SK-N-SH (cell line): Measurements from ENCODE around the gene FAM222A. TPM values are rescaled to one million over a fixed set of nuclear protein-coding genes. Genes with fewer than 3 reads are reported as not detected.

Experiments used
- CTCF ChIA-PET: fragments of 300-600, 350-600 bp; formaldehyde crosslinking; extraction: SDS; loops from one replicate; lab custom pipeline; 2021; lab: Yijun Ruan, JAX
- POLR2A ChIA-PET: fragments of 350-600 bp; sonication (Branson Sonifier 250); formaldehyde crosslinking; extraction: SDS; loops from one replicate; lab custom pipeline; 2020; ENCODE audit warnings: antibody characterized with exemption, inconsistent platforms; lab: Yijun Ruan, JAX
- DNase-seq: peaks from one replicate; pipeline ENCODE4 v3.0.0; 2012
- H2AFZ ChIP-seq: fragments of 200-600 bp; sonication (generic); 2 replicates; pipeline ENCODE4 v1.8.1; 2016; ENCODE audit warnings: antibody characterized with exemption, mild to moderate bottlenecking, low read depth
- H3F3A ChIP-seq: fragments of 200-600 bp; sonication (generic); replicated peaks from 2 replicates; pipeline ENCODE3; 2016; ENCODE audit warnings: antibody characterized with exemption, mild to moderate bottlenecking; ENCODE audit not compliant: insufficient read depth
- H3K27ac ChIP-seq, 2 experiments: fragments of 200-500 bp in 1 of 2; fragments of 200-600 bp in 1 of 2; sonication (Bioruptor generic) in 1 of 2; sonication (generic), shearing (Covaris generic) in 1 of 2; 2 replicates each; pipeline versions ENCODE4 v1.5.1 to v1.6.1; 2014 to 2016; ENCODE audit warnings: low read depth in 2 of 2, inconsistent platforms in 1 of 2, low read length in 1 of 2, mild to moderate bottlenecking in 1 of 2, mixed read lengths in 1 of 2
- H3K27me3 ChIP-seq: fragments of 200-600 bp; sonication (generic), shearing (Covaris generic); 2 replicates; pipeline ENCODE4 v1.6.1; 2016; ENCODE audit warnings: mixed run types; ENCODE audit not compliant: insufficient read depth
- H3K36me3 ChIP-seq, 2 experiments: fragments of 200-500 bp in 1 of 2; fragments of 200-600 bp in 1 of 2; sonication (Bioruptor generic) in 1 of 2; sonication (generic) in 1 of 2; replicated peaks in 1 of 2; 2 replicates each; pipeline versions ENCODE3 to v1.5.1; 2014 to 2016; ENCODE audit warnings: low read length in 1 of 2, mild to moderate bottlenecking in 1 of 2; ENCODE audit not compliant: insufficient read depth in 2 of 2, control insufficient read depth in 1 of 2
- H3K4me1 ChIP-seq, 2 experiments: fragments of 200-500 bp in 1 of 2; fragments of 200-600 bp in 1 of 2; sonication (Bioruptor generic) in 1 of 2; sonication (generic), shearing (Covaris generic) in 1 of 2; 2 replicates each; pipeline versions ENCODE4 v1.5.1 to v1.6.1; 2014 to 2016; ENCODE audit warnings: low read depth in 1 of 2, low read length in 1 of 2, mixed run types in 1 of 2; ENCODE audit not compliant: insufficient read depth in 2 of 2, control insufficient read depth in 1 of 2
- H3K4me2 ChIP-seq: fragments of 200-600 bp; sonication (generic), shearing (Covaris generic); 2 replicates; pipeline ENCODE4 v1.6.1; 2017; ENCODE audit warnings: mixed run types
- H3K4me3 ChIP-seq, 2 experiments: fragments of 200-500 bp in 1 of 2; fragments of 200-600 bp in 1 of 2; sonication (Bioruptor generic) in 1 of 2; sonication (generic), shearing (Covaris generic) in 1 of 2; 2 replicates each; pipeline versions ENCODE4 v1.5.1 to v1.8.1; 2014 to 2016; ENCODE audit warnings: low read depth in 2 of 2, inconsistent platforms in 1 of 2, low read length in 1 of 2, mild to moderate bottlenecking in 1 of 2, mixed read lengths in 1 of 2, moderate library complexity in 1 of 2
- H3K79me2 ChIP-seq: fragments of 200-600 bp; sonication (generic); 2 replicates; pipeline ENCODE4 v1.8.1; 2017; ENCODE audit warnings: mild to moderate bottlenecking; ENCODE audit not compliant: insufficient read depth
- H3K9ac ChIP-seq: fragments of 200-600 bp; sonication (generic); 2 replicates; pipeline ENCODE4 v1.6.1; 2017; ENCODE audit warnings: mixed run types
- H3K9me2 ChIP-seq: fragments of 200-600 bp; sonication (generic); 2 replicates; pipeline ENCODE4 v1.6.1; 2017; ENCODE audit warnings: mixed run types
- H3K9me3 ChIP-seq: fragments of 200-600 bp; sonication (generic); 2 replicates; pipeline ENCODE4 v1.6.1; 2017; ENCODE audit warnings: mixed run types, mild to moderate bottlenecking, moderate library complexity
- H4K20me1 ChIP-seq: fragments of 200-600 bp; sonication (generic); 2 replicates; pipeline ENCODE4 v1.6.1; 2017; ENCODE audit warnings: mild to moderate bottlenecking, mixed run types; ENCODE audit not compliant: insufficient read depth
- EP300 ChIP-seq, 2 experiments: IDR thresholded peaks; 2 replicates each; pipeline versions ENCODE4 v1.4.0 to v1.6.1; 2012; ENCODE audit warnings: borderline replicate concordance in 1 of 2, low read depth in 1 of 2, low read length in 1 of 2
- EZH2phosphoT487 ChIP-seq: fragments of 200-600 bp; sonication (generic); IDR thresholded peaks from 2 replicates; pipeline ENCODE4 v1.6.1; 2017; ENCODE audit warnings: low read depth, mixed run types, mild to moderate bottlenecking, antibody characterized with exemption, moderate library complexity, borderline replicate concordance
- FOSL2 ChIP-seq: IDR thresholded peaks from 2 replicates; pipeline ENCODE4 v1.4.0; 2012; ENCODE audit warnings: low read depth, mild to moderate bottlenecking, moderate library complexity, borderline replicate concordance
- FOXJ3 ChIP-seq: sonication (generic); formaldehyde crosslinking; IDR thresholded peaks from 2 replicates; pipeline ENCODE4 v1.5.1; 2020; ENCODE audit warnings: mild to moderate bottlenecking, missing genetic modification reagents
- FOXM1 ChIP-seq: IDR thresholded peaks from 2 replicates; pipeline ENCODE4 v1.4.0; 2012; ENCODE audit warnings: low read depth, mild to moderate bottlenecking
- GATA2 ChIP-seq: sonication (generic); formaldehyde crosslinking; IDR thresholded peaks from 2 replicates; pipeline ENCODE4 v1.5.0; 2020; ENCODE audit warnings: mild to moderate bottlenecking, missing genetic modification reagents
- JUND ChIP-seq: IDR thresholded peaks from 2 replicates; pipeline ENCODE4 v1.4.0; 2012
- MEF2A ChIP-seq: IDR thresholded peaks from 2 replicates; pipeline ENCODE4 v1.4.0; 2012; ENCODE audit warnings: low read depth, borderline replicate concordance
- MXI1 ChIP-seq: IDR thresholded peaks from 2 replicates; pipeline ENCODE4 v1.6.1; 2012; ENCODE audit warnings: mild to moderate bottlenecking, low read depth, low read length, improper control_type of control experiment
- NRF1 ChIP-seq: IDR thresholded peaks from 2 replicates; pipeline ENCODE4 v1.6.1; 2012; ENCODE audit warnings: low read depth, mild to moderate bottlenecking, low read length
- POLR2AphosphoS5 ChIP-seq: IDR thresholded peaks from 2 replicates; pipeline ENCODE4 v1.6.1; 2012; ENCODE audit warnings: low read depth, low read length
- RAD21 ChIP-seq: IDR thresholded peaks from 2 replicates; pipeline ENCODE4 v1.6.1; 2012; ENCODE audit warnings: mild to moderate bottlenecking, low read length
- RCOR1 ChIP-seq: fragments of 150-350 bp; IDR thresholded peaks from 2 replicates; pipeline ENCODE4 v1.6.1; 2017; ENCODE audit warnings: antibody characterized with exemption, low read length
- RXRA ChIP-seq: IDR thresholded peaks from 2 replicates; pipeline ENCODE4 v1.4.0; 2012; ENCODE audit warnings: low read depth, mild to moderate bottlenecking, borderline replicate concordance
- SIN3A ChIP-seq: IDR thresholded peaks from 2 replicates; pipeline ENCODE4 v1.6.1; 2012; ENCODE audit warnings: low read depth, mild to moderate bottlenecking, low read length, moderate library complexity, borderline replicate concordance
- TCF12 ChIP-seq: IDR thresholded peaks from 2 replicates; pipeline ENCODE4 v1.4.0; 2012
- WGBS: methylation state at CpG from one replicate; pipeline ENCODE4 v1.1.6; 2017; ENCODE audit warnings: low lambda C conversion rate; 5-methylcytosine and 5-hydroxymethylcytosine counted together
- polyA plus RNA-seq, 3 experiments: library from polyadenylated mRNA; depleted of rRNA; stranded (reverse); fragments of >200 nt; gene quantifications; 2 replicates each; pipeline ENCODE4 v1.2.3, GENCODE V29; 2012
- TF ChIP-seq, protein P1 (sequence below): IDR thresholded peaks from 2 replicates; pipeline ENCODE4 v1.6.1; 2012; ENCODE audit warnings: mild to moderate bottlenecking, low read depth, low read length, moderate library complexity
- TF ChIP-seq, protein P2 (sequence below): IDR thresholded peaks from 2 replicates; pipeline ENCODE4 v1.4.0; 2012; ENCODE audit warnings: low read depth
- TF ChIP-seq, protein P3 (sequence below): fragments of 200-600 bp; sonication (generic); IDR thresholded peaks from 2 replicates; pipeline ENCODE4 v1.6.1; 2017; ENCODE audit warnings: antibody characterized with exemption, mild to moderate bottlenecking, moderate library complexity

Gene FAM222A
- polyA plus RNA-seq, 1 of the 3 experiments (the other 2 are of a cell fraction), result 1.6 TPM

DNA sequence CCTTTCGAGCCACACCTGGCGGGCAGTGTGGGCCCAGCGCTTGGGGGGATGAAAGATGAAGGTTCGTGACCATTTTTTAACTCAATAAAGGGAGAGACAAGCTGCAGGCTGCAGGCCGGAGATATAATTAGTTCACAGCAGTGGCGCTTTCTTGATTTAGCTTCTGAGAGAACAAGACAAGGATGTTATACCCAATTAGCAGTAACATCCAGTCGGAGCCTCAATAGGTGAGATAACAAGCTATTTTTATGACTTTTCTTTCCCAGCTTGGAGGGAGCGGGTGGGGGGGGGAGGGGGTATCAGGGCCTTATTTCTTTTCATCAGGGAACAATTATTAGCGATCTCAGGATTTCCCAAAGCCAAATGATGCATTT, 9.1 kb downstream of the FAM222A start (continued):
- TF ChIP-seq, protein P1, sequence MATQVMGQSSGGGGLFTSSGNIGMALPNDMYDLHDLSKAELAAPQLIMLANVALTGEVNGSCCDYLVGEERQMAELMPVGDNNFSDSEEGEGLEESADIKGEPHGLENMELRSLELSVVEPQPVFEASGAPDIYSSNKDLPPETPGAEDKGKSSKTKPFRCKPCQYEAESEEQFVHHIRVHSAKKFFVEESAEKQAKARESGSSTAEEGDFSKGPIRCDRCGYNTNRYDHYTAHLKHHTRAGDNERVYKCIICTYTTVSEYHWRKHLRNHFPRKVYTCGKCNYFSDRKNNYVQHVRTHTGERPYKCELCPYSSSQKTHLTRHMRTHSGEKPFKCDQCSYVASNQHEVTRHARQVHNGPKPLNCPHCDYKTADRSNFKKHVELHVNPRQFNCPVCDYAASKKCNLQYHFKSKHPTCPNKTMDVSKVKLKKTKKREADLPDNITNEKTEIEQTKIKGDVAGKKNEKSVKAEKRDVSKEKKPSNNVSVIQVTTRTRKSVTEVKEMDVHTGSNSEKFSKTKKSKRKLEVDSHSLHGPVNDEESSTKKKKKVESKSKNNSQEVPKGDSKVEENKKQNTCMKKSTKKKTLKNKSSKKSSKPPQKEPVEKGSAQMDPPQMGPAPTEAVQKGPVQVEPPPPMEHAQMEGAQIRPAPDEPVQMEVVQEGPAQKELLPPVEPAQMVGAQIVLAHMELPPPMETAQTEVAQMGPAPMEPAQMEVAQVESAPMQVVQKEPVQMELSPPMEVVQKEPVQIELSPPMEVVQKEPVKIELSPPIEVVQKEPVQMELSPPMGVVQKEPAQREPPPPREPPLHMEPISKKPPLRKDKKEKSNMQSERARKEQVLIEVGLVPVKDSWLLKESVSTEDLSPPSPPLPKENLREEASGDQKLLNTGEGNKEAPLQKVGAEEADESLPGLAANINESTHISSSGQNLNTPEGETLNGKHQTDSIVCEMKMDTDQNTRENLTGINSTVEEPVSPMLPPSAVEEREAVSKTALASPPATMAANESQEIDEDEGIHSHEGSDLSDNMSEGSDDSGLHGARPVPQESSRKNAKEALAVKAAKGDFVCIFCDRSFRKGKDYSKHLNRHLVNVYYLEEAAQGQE, result no peak
- TF ChIP-seq, protein P2, sequence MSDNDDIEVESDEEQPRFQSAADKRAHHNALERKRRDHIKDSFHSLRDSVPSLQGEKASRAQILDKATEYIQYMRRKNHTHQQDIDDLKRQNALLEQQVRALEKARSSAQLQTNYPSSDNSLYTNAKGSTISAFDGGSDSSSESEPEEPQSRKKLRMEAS, result no peak
- TF ChIP-seq FOXM1, result no peak
- no peak for TF ChIP-seq FOSL2
- no peak for TF ChIP-seq RXRA
- no peak for TF ChIP-seq TCF12
- no peak for TF ChIP-seq JUND
- TF ChIP-seq, all 33 proteins: peak for 0

DNA sequence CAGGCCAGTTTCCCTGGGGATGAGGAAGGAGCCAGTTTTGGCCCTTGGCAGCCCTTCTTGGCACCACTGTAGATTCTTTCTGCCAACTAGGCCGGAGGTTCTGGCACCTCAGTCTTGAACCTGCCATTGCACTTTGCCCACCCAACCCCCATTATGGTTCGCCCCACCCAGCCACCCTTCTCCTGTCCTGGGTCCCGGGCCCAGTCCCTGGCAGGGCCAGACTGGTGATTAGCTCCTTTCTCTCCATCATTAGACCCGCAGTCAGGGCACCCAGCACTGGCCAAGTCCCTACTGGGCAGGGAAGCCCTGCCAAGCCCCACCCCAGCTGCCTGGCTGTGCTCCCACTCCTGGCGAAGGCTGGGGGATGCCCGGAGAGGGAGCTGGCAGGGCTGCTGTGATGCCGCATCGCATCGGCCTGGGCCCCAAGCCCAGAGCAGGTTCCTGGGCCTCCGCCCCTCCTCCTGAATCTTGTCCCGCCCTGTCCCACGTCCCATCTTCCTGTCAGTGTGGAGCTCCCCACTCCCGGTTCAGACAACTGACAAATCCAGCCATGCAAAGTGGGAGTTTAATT, 9.8 kb downstream of the FAM222A start:
- ChIA-PET CTCF (interaction anchor here (0.9 to 4.0 kb wide), 8 partner anchors 12 to 126 kb away, joined by 3 to 19 read pairs (median 5); no protein-coding TSS in a partner anchor), POLR2A (interaction anchor here (0.7 to 3.0 kb wide), 9 partner anchors 8 to 125 kb away, joined by 3 to 13 read pairs (median 3); no protein-coding TSS in a partner anchor)
- WGBS, result 50% methylated on average over 12 of the region's 13 CpGs

DNA sequence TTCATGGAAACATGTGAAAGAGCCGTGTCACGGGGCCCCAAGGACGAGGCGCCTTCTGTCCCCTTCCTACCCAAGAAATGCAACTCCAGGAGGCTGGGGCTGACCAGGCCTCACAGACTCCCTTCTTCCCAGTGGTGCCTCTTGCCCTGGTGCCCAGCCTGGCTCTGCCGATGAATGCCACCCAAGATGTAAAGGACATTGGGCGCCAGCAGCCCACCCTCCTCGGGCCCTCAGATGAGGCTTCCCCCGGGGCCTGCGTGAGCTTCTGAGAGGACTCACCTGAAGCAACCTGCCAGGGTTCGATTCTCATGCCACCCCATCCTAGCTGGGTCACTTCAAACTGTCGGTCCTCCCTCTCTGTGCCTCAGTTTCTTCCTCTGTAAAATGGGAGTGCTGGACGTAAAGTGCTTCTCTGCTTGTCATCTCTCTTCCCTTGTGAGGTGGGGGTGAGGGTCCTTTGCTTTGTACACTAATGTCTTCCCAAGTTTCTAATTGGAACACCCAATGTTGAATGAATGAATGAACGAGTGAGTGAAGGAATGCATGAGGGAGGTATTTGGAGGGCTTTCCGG, 10.8 kb downstream of the FAM222A start:
- H3K36me3 ChIP-seq, result no peaks in the 10 kb centered on the region
- POLR2A ChIA-PET, result interaction anchor here (1.3 to 3.0 kb wide), 3 partner anchors 11 to 126 kb away, joined by 3 to 13 read pairs (median 9); no protein-coding TSS in a partner anchor
- CTCF ChIA-PET, result interaction anchor here (0.7 to 4.0 kb wide), 4 partner anchors 15 to 133 kb away, joined by 3 to 19 read pairs (median 7); no protein-coding TSS in a partner anchor
- H4K20me1 ChIP-seq, result no peaks in the 10 kb centered on the region
- H3K4me1 ChIP-seq, result peaks cover 0 to 98% of the 10 kb centered on the region in 2 experiments; a peak in 2 of 4 replicates
- H3K27me3 ChIP-seq, result no peaks in the 10 kb centered on the region
- TF ChIP-seq, protein P3, sequence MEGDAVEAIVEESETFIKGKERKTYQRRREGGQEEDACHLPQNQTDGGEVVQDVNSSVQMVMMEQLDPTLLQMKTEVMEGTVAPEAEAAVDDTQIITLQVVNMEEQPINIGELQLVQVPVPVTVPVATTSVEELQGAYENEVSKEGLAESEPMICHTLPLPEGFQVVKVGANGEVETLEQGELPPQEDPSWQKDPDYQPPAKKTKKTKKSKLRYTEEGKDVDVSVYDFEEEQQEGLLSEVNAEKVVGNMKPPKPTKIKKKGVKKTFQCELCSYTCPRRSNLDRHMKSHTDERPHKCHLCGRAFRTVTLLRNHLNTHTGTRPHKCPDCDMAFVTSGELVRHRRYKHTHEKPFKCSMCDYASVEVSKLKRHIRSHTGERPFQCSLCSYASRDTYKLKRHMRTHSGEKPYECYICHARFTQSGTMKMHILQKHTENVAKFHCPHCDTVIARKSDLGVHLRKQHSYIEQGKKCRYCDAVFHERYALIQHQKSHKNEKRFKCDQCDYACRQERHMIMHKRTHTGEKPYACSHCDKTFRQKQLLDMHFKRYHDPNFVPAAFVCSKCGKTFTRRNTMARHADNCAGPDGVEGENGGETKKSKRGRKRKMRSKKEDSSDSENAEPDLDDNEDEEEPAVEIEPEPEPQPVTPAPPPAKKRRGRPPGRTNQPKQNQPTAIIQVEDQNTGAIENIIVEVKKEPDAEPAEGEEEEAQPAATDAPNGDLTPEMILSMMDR, result no peak
- TF ChIP-seq SIN3A (no peak), POLR2AphosphoS5 (no peak), GATA2 (CRISPR knock-in tag) (no peak), NRF1 (no peak), MEF2A (no peak), EZH2phosphoT487 (no peak)
- peak overlapping the region in 1 of 2 experiments; percentile 92; a peak in 2 of 4 replicates for H3K27ac ChIP-seq
- DNase-seq, result no peak
- H3K4me2 ChIP-seq, result no peak overlapping the region
- H2AFZ ChIP-seq, result no peak overlapping the region
- 74% methylated on average over 5 of the region's 14 CpGs for WGBS
- no peak overlapping the region for H3K9ac ChIP-seq
- H3K9me2 ChIP-seq, result no peaks in the 10 kb centered on the region
- H3K79me2 ChIP-seq, result no peaks in the 10 kb centered on the region
- no peaks in the 10 kb centered on the region for H3F3A ChIP-seq
- H3K4me3 ChIP-seq, result no peak overlapping the region
- H3K9me3 ChIP-seq, result no peaks in the 10 kb centered on the region

More for the DNA sequence above, 9.8 kb downstream of the FAM222A start:
- DNase-seq, result peak; percentile 75
- no peaks in the 10 kb centered on the region for H3K79me2 ChIP-seq
- no peak overlapping the region for H3K4me3 ChIP-seq
- no peaks in the 10 kb centered on the region for H3K36me3 ChIP-seq
- H3K4me2 ChIP-seq, result no peak overlapping the region
- no peak overlapping the region for H2AFZ ChIP-seq
- TF ChIP-seq RCOR1, result peak; percentile 63
- TF ChIP-seq FOXJ3 (CRISPR knock-in tag), result 0 out of 2 replicates have a peak, but pooled peaks have one; percentile 44
- no peak for TF ChIP-seq RXRA
- TF ChIP-seq MXI1, result peak; percentile 14; the same call in 1 of the 2 replicates
- peak in 1 of 2 experiments; percentile 71; a peak in 2 of 4 replicates for TF ChIP-seq EP300 (IDR thresholded peaks at IDR 0.05; ENCODE audit: borderline replicate concordance in 1 of 2, low read depth in 1 of 2, low read length in 1 of 2)
- TF ChIP-seq RAD21, result 0 out of 2 replicates have a peak, but pooled peaks have one; percentile 17
- H3K9me3 ChIP-seq, result no peaks in the 10 kb centered on the region
- no peaks in the 10 kb centered on the region; the same call in 1 of the 2 replicates for H3K27me3 ChIP-seq
- H3K27ac ChIP-seq, result peak overlapping the region in 1 of 2 experiments; percentile 92; a peak in 2 of 4 replicates
- no peaks in the 10 kb centered on the region for H4K20me1 ChIP-seq
- peaks cover 0 to 99% of the 10 kb centered on the region in 2 experiments; a peak in 2 of 4 replicates for H3K4me1 ChIP-seq
- H3K9me2 ChIP-seq, result no peaks in the 10 kb centered on the region
- H3F3A ChIP-seq, result no peaks in the 10 kb centered on the region
- no peak overlapping the region for H3K9ac ChIP-seq
